GM18517 (cell line): ENCODE data around the gene CYP11A1.

Experiments
- ATAC-seq: cut with Tn5 transposase; IDR thresholded peaks from one replicate; pipeline ENCODE4 v1.9.1; 2021; ENCODE audit warnings: mild to moderate bottlenecking, moderate library complexity; ENCODE audit not compliant: unreplicated experiment

The CYP11A1 gene

GRCh38 chr15:74351670-74352069 is 15.8 kb downstream of the CYP11A1 start:
- no peak for ATAC-seq

GRCh38 chr15:74350295-74351275 is 16.9 kb downstream of the CYP11A1 start:
- no peak for ATAC-seq

- ATAC-seq: no peak
Measured at GRCh38 chr15:74349241-74349778, 18.1 kb downstream of the CYP11A1 start.

GRCh38 chr15:74347757-74348250 is 19.6 kb downstream of the CYP11A1 start:
- ATAC-seq: no peak

- ATAC-seq: no peak
Measured at GRCh38 chr15:74345051-74345450, 22.4 kb downstream of the CYP11A1 start.

GRCh38 chr15:74343797-74344127 is 23.7 kb downstream of the CYP11A1 start:
- no peak for ATAC-seq

GRCh38 chr15:74343127-74343796 is 24.2 kb downstream of the CYP11A1 start:
- ATAC-seq: no peak

GRCh38 chr15:74340150-74340549 is 27.3 kb downstream of the CYP11A1 start:
- no peak for ATAC-seq

- no peak for ATAC-seq
Measured at GRCh38 chr15:74339371-74339770, 28.1 kb downstream of the CYP11A1 start.

GRCh38 chr15:74338676-74339075 is 28.8 kb downstream of the CYP11A1 start:
- ATAC-seq: no peak

- no peak for ATAC-seq
Measured at GRCh38 chr15:74337607-74338211, 29.7 kb downstream of the CYP11A1 start.

- ATAC-seq: no peak
Measured at GRCh38 chr15:74337146-74337545, 30.3 kb downstream of the CYP11A1 start.

GRCh38 chr15:74336061-74337005 is 31.1 kb downstream of the CYP11A1 start:
- no peak for ATAC-seq

- no peak for ATAC-seq
Measured at GRCh38 chr15:74335396-74335795, 32.0 kb downstream of the CYP11A1 start.

GRCh38 chr15:74334127-74334526 is 33.3 kb downstream of the CYP11A1 start:
- ATAC-seq: no peak

GRCh38 chr15:74333662-74334061 is 33.8 kb downstream of the CYP11A1 start:
- no peak for ATAC-seq

- no peak for ATAC-seq
Measured at GRCh38 chr15:74333093-74333492, 34.4 kb downstream of the CYP11A1 start.

GRCh38 chr15:74332611-74333010 is 34.8 kb downstream of the CYP11A1 start:
- ATAC-seq: no peak

GRCh38 chr15:74332011-74332410 is 35.4 kb downstream of the CYP11A1 start:
- ATAC-seq: no peak

GRCh38 chr15:74330861-74331408 is 36.5 kb downstream of the CYP11A1 start:
- no peak for ATAC-seq
